ENCODE results near the gene ZNF286A.

DNA sequence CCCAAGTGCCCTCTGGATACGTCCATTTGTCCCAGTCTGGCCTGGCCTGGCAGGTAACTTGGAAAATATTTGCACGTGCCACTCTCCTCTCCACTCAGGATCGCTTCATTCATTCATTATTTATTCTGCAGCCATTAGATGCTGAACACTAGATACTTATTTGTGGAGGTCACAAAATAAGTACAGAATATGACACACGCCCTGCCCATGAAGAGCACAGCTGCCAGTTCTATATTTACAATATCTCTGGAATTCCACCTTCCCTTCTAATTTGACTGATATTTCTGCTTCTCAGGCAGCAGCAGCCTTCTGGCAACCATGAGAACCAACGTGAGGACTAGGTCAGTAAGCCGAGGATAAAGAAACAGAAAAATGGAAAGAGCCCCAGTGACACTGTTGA is 36.4 kb upstream of the ZNF286A start:
- no peak for TF ChIP-seq POLR2A (IDR thresholded peaks at IDR 0.05; ENCODE audit: low read depth, low read length)
- TF ChIP-seq, protein P1, sequence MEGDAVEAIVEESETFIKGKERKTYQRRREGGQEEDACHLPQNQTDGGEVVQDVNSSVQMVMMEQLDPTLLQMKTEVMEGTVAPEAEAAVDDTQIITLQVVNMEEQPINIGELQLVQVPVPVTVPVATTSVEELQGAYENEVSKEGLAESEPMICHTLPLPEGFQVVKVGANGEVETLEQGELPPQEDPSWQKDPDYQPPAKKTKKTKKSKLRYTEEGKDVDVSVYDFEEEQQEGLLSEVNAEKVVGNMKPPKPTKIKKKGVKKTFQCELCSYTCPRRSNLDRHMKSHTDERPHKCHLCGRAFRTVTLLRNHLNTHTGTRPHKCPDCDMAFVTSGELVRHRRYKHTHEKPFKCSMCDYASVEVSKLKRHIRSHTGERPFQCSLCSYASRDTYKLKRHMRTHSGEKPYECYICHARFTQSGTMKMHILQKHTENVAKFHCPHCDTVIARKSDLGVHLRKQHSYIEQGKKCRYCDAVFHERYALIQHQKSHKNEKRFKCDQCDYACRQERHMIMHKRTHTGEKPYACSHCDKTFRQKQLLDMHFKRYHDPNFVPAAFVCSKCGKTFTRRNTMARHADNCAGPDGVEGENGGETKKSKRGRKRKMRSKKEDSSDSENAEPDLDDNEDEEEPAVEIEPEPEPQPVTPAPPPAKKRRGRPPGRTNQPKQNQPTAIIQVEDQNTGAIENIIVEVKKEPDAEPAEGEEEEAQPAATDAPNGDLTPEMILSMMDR (IDR thresholded peaks at IDR 0.05; ENCODE audit: extremely low read depth in 1 of 2, insufficient read depth in 1 of 2, low read depth in 1 of 2, low read length in 2 of 2), result no peak
- TF ChIP-seq POLR2AphosphoS5 (IDR thresholded peaks at IDR 0.05; ENCODE audit: insufficient read depth, low read depth, low read length), result no peak
- TF ChIP-seq EZH2 (IDR thresholded peaks at IDR 0.05; ENCODE audit: borderline replicate concordance, low read depth, low read length, severe bottlenecking), result no peak
- no peak for TF ChIP-seq GATA2 (IDR thresholded peaks at IDR 0.05; ENCODE audit: insufficient read depth, insufficient read length, low read depth, low read length)

Measured in endothelial cell of umbilical vein (primary cell).